Left ventricle myocardium inferior (tissue), 1 donor: ENCODE measurements around the gene CHAMP1. TPM values are rescaled to one million over a fixed set of nuclear protein-coding genes. Genes with fewer than 3 reads are reported as not detected.

Source experiments
- DNase-seq: peaks from one replicate; pipeline ENCODE4 v3.0.0-alpha.2; 2020
- H3K27ac ChIP-seq: fragments of 200-600 bp; replicated peaks from 2 replicates; pipeline ENCODE4 v1.8.0; 2021
- H3K27me3 ChIP-seq: fragments of 200-600 bp; 2 replicates; pipeline ENCODE4 v1.8.0; 2021; ENCODE audit warnings: low read depth
- H3K36me3 ChIP-seq: fragments of 200-600 bp; 2 replicates; pipeline ENCODE4 v1.8.0; 2021
- H3K4me1 ChIP-seq: fragments of 200-600 bp; 2 replicates; pipeline ENCODE4 v1.8.0; 2021
- H3K4me3 ChIP-seq: fragments of 200-600 bp; 2 replicates; pipeline ENCODE4 v1.8.0; 2021; ENCODE audit warnings: mild to moderate bottlenecking, moderate library complexity
- H3K9me3 ChIP-seq: fragments of 200-600 bp; replicated peaks from 2 replicates; pipeline ENCODE4 v1.8.0; 2021
- CTCF ChIP-seq: fragments of 200-600 bp; IDR thresholded peaks from 2 replicates; pipeline ENCODE4 v1.8.0; 2021; ENCODE audit warnings: antibody characterized with exemption, mild to moderate bottlenecking, borderline replicate concordance
- intact Hi-C: fragments of 100-400 bp; cut with micrococcal nuclease; formaldehyde crosslinking; loops from one replicate; pipeline ENCODE4 v1.11.0; 2022
- total RNA-seq: library from RNA; stranded (reverse); fragmentation: NEBNext Ultra II Directional; extraction: Animal tissue kit (Norgen Biotek cat#: 25700); gene quantifications from one replicate; pipeline ENCODE4 v1.2.1, GENCODE V29; 2021
- donor health status: DM: no; HTN: yes; CAD: no; lungs with severe emphysema.

CHAMP1 gene
- total RNA-seq, 1 donor from 2014 or later: 9.0 TPM

GRCh38 chr13:114269281-114269770 is 45.0 kb upstream of the CHAMP1 start:
- no peak for DNase-seq
- TF ChIP-seq CTCF: no peak
- no peak overlapping the region for H3K27ac ChIP-seq
- H3K9me3 ChIP-seq: no peaks in the 10 kb centered on the region
- no peaks in the 10 kb centered on the region for H3K4me1 ChIP-seq
- no peaks in the 10 kb centered on the region for H3K27me3 ChIP-seq
- intact Hi-C loops: no loop called here
- no peak overlapping the region for H3K4me3 ChIP-seq
- peaks cover 88% of the 10 kb centered on the region for H3K36me3 ChIP-seq

GRCh38 chr13:114272977-114273376 is 41.3 kb upstream of the CHAMP1 start:
- Histone ChIP-seq H3K4me3 (no peak overlapping the region), H3K4me1 (no peaks in the 10 kb centered on the region), H3K36me3 (peaks cover 80% of the 10 kb centered on the region), H3K27ac (no peak overlapping the region), H3K27me3 (no peaks in the 10 kb centered on the region), H3K9me3 (no peaks in the 10 kb centered on the region)
- TF ChIP-seq CTCF: no peak
- intact Hi-C loops: no loop called here
- no peak for DNase-seq

GRCh38 chr13:114275304-114275703 is 39.0 kb upstream of the CHAMP1 start:
- intact Hi-C loops: no loop called here
- DNase-seq: no peak
- H3K27ac ChIP-seq: no peak overlapping the region
- TF ChIP-seq CTCF: no peak
- H3K4me1 ChIP-seq: peaks cover 6% of the 10 kb centered on the region
- H3K36me3 ChIP-seq: peaks cover 62% of the 10 kb centered on the region
- no peaks in the 10 kb centered on the region for H3K9me3 ChIP-seq
- H3K27me3 ChIP-seq: no peaks in the 10 kb centered on the region
- no peak overlapping the region for H3K4me3 ChIP-seq

DNA sequence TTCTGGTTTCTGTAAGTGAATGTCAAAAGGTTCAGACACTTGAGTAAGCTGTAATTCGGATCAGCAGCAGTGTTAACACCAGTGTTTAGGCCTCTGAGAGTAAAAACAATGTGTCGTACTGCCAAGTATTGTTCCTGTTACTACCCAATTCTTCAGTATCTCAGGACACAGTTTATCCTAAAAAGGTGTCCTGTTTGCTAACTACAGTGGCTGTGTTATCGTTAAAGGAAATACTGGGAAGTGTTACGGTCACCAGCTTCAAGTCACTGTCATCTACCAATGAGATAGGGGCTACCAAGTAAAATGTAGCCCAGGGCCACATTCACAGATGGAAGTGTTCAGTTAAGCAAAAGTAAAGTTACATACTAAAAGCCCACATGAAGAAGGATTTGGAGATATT is 35.2 kb upstream of the CHAMP1 start:
- H3K36me3 ChIP-seq: peaks cover 34% of the 10 kb centered on the region
- H3K9me3 ChIP-seq: no peaks in the 10 kb centered on the region
- H3K27ac ChIP-seq: no peak overlapping the region
- TF ChIP-seq CTCF: no peak
- intact Hi-C loops: no loop called here
- H3K4me3 ChIP-seq: no peak overlapping the region
- H3K4me1 ChIP-seq: peaks cover 37% of the 10 kb centered on the region
- no peaks in the 10 kb centered on the region for H3K27me3 ChIP-seq
- no peak for DNase-seq

DNA sequence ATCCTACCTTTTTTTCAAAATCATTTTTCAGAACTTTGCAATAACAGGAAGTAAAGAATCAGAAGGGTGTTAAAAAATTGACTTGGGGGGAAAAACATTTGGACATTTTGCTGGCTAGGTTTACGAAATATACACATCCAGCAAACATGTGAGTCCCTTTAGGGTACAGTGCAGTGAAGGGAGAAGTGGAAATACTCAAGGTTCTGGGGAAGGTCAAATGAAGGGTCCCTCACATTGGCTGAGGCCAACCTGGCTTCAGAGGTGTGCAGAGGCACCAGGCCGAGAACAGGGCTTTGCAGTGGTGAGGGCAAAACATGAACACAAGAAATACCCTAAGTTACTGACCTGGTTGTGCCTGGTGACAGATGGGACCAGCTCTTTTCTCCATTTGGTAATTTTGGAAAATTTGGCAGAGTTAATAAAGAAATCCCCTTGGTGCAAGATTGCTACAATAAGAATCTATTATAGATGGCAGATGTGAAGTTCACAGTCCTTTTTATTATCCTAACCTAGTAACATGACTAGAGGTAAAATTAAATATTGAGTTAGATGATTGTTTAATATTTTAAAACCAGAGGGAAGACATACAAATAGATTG is 34.4 kb upstream of the CHAMP1 start:
- Histone ChIP-seq H3K27ac (peak overlapping the region; percentile 99), H3K36me3 (peaks cover 31% of the 10 kb centered on the region), H3K4me1 (peaks cover 37% of the 10 kb centered on the region), H3K9me3 (no peaks in the 10 kb centered on the region), H3K27me3 (no peaks in the 10 kb centered on the region), H3K4me3 (no peak overlapping the region)
- DNase-seq: no peak
- TF ChIP-seq CTCF: no peak
- intact Hi-C loops: no loop called here
